ENCODE results near the gene SCGB3A2. TPM values are rescaled to one million over a fixed set of nuclear protein-coding genes. Genes with fewer than 3 reads are reported as not detected.

The SCGB3A2 gene
- total and polyA plus RNA-seq, 2 of the 8 experiments (the other 6 are each of a cell fraction or from before 2014, with no cell fraction given), result 47.1 to 63.6 TPM

- peaks cover 3 to 24% of the 10 kb centered on the region in 2 experiments; a peak in 3 of 4 replicates for H3K79me2 ChIP-seq (ENCODE audit: control insufficient read depth in 1 of 2, insufficient read depth in 2 of 2, low read length in 2 of 2)
- FAIRE-seq (no peak), DNase-seq (ENCODE audit: low read depth in 1 of 2, low spot score in 2 of 2) (no peak)
- ChIA-PET CTCF (ENCODE audit: partially characterized antibody) (interaction anchor here (0.5 to 17.4 kb wide), 5 partner anchors 20 to 566 kb away, joined by 3 to 163 read pairs (median 3); no protein-coding TSS in a partner anchor), POLR2A (ENCODE audit: partially characterized antibody) (interaction anchor here (1.0 to 20.0 kb wide), 6 partner anchors 8 to 64 kb away, joined by 3 to 730 read pairs (median 9); no protein-coding TSS in a partner anchor)
- no peak overlapping the region for H4K5ac ChIP-seq (ENCODE audit: insufficient read length, low read depth, low read length)
- H3K4me3 ChIP-seq (ENCODE audit: extremely low read depth in 1 of 4, insufficient read depth in 2 of 4, low read depth in 3 of 4, low read length in 4 of 4), result no peak overlapping the region
- H3K36me3 ChIP-seq (ENCODE audit: control insufficient read depth in 2 of 4, insufficient read depth in 4 of 4, low read length in 3 of 4), result peaks cover 0 to 16% (median 2%) of the 10 kb centered on the region in 4 experiments; a peak in 4 of 8 replicates
- 84% methylated on average over 6 of the region's 6 CpGs; no CpG with 5 or more reads in 1 of the 2 experiments for WGBS, 2 experiments (ENCODE audit: extremely low coverage in 1 of 2, insufficient coverage in 1 of 2, insufficient read length in 1 of 2, insufficient replicate concordance in 2 of 2, low coverage in 1 of 2, low lambda C conversion rate in 2 of 2, missing lambda C conversion rate in 1 of 2)
- H4K20me1 ChIP-seq (replicated peaks in 1 of 2; ENCODE audit: control insufficient read depth in 1 of 2, insufficient read depth in 2 of 2, low read length in 2 of 2), result no peaks in the 10 kb centered on the region
- peak overlapping the region; percentile 51; the same call in 1 of the 2 replicates for H2BK20ac ChIP-seq (ENCODE audit: low read length)
- peaks cover 0 to 7% (median 1%) of the 10 kb centered on the region in 4 experiments; a peak in 4 of 7 replicates for H3K4me1 ChIP-seq (replicated peaks in 1 of 4; ENCODE audit: control insufficient read depth in 3 of 4, insufficient read depth in 4 of 4, low read length in 3 of 4)
- no peaks in the 10 kb centered on the region for H3K23me2 ChIP-seq (ENCODE audit: low read depth, low read length)
- no peak overlapping the region for H3K4me2 ChIP-seq (ENCODE audit: insufficient read depth in 1 of 2, low read depth in 2 of 2, low read length in 2 of 2)
- no peaks in the 10 kb centered on the region for H3K9me3 ChIP-seq (ENCODE audit: insufficient read depth in 2 of 2, low read depth in 1 of 2, low read length in 1 of 2)
- no peaks in the 10 kb centered on the region for H3K27me3 ChIP-seq (replicated peaks in 1 of 4; ENCODE audit: control insufficient read depth in 3 of 4, extremely low read depth in 1 of 4, insufficient read depth in 3 of 4, low read length in 3 of 4)
- peak overlapping the region; percentile 5; the same call in 1 of the 2 replicates for H3K18ac ChIP-seq (ENCODE audit: extremely low read depth, low read length)
- H2BK15ac ChIP-seq (ENCODE audit: low read length), result 0 out of 2 replicates have a peak overlapping the region, but pooled peaks have one; percentile 35
- H3K14ac ChIP-seq (ENCODE audit: insufficient read length), result no peak overlapping the region
- H3K56ac ChIP-seq (replicated peaks; ENCODE audit: insufficient read length, low read depth, low read length), result no peak overlapping the region
- no peak overlapping the region for H2AK5ac ChIP-seq (ENCODE audit: low read depth, low read length)
- H2AFZ ChIP-seq (ENCODE audit: low read length), result no peak overlapping the region
- H4K8ac ChIP-seq (ENCODE audit: extremely low read depth, insufficient read depth, low read length), result no peak overlapping the region
- no peak overlapping the region for H3K23ac ChIP-seq (ENCODE audit: insufficient read length)
- H4K91ac ChIP-seq (replicated peaks; ENCODE audit: insufficient read length, low read length), result no peak overlapping the region
- H3K4ac ChIP-seq (replicated peaks; ENCODE audit: insufficient read length, low read depth, low read length), result no peak overlapping the region
- H2BK12ac ChIP-seq (ENCODE audit: low read depth, low read length), result no peak overlapping the region; the same call in 1 of the 2 replicates
- no peak overlapping the region; a peak in 2 of 7 replicates for H3K9ac ChIP-seq (replicated peaks in 1 of 4; ENCODE audit: extremely low read depth in 1 of 4, low read depth in 3 of 4, low read length in 3 of 4)
- 0 out of 2 replicates have a peak, but pooled peaks cover 2% of the 10 kb centered on the region for H3K79me1 ChIP-seq (ENCODE audit: low read depth, low read length)
- no peak overlapping the region for H2BK120ac ChIP-seq (replicated peaks; ENCODE audit: low read depth, low read length)
- peak overlapping the region; percentile 50; the same call in 1 of the 2 replicates for H2BK5ac ChIP-seq (ENCODE audit: low read depth, low read length)
- H3K27ac ChIP-seq (ENCODE audit: low read depth, low read length), result no peak overlapping the region
- no peak for TF ChIP-seq SRF (IDR thresholded peaks at IDR 0.05; ENCODE audit: low read depth, low read length)
- no peak for TF ChIP-seq KDM4A (IDR thresholded peaks at IDR 0.05; ENCODE audit: low read depth, low read length, severe bottlenecking)
- no peak for TF ChIP-seq RXRA (IDR thresholded peaks at IDR 0.05; ENCODE audit: insufficient read depth, low read depth, low read length)
- no peak for TF ChIP-seq TEAD4 (IDR thresholded peaks at IDR 0.05; ENCODE audit: low read depth, low read length)
- TF ChIP-seq SUZ12 (IDR thresholded peaks at IDR 0.05; ENCODE audit: low read length), result no peak
- no peak for TF ChIP-seq SAP30 (IDR thresholded peaks at IDR 0.05; ENCODE audit: insufficient read depth, insufficient replicate concordance, low read length)
- TF ChIP-seq YY1 (IDR thresholded peaks at IDR 0.05; ENCODE audit: low read depth, low read length), result no peak
- no peak for TF ChIP-seq TBP (IDR thresholded peaks at IDR 0.05; ENCODE audit: low read depth, low read length)
- TF ChIP-seq HDAC6 (IDR thresholded peaks at IDR 0.05; ENCODE audit: low read depth, low read length), result no peak
- TF ChIP-seq ATF3 (IDR thresholded peaks at IDR 0.05; ENCODE audit: insufficient read depth, low read depth, low read length), result no peak
- TF ChIP-seq PHF8 (conservative IDR thresholded peaks at IDR 0.05; ENCODE audit: low read depth, low read length), result no peak
Observed at GRCh38 chr5:147882586-147883313, 4.2 kb downstream of the SCGB3A2 start.
